ENCODE results near the gene IRAK3. TPM values are rescaled to one million over a fixed set of nuclear protein-coding genes. Genes with fewer than 3 reads are reported as not detected.

IRAK3 gene
- total RNA-seq, 1 experiment from 2014 or later: 0.44 TPM

DNA sequence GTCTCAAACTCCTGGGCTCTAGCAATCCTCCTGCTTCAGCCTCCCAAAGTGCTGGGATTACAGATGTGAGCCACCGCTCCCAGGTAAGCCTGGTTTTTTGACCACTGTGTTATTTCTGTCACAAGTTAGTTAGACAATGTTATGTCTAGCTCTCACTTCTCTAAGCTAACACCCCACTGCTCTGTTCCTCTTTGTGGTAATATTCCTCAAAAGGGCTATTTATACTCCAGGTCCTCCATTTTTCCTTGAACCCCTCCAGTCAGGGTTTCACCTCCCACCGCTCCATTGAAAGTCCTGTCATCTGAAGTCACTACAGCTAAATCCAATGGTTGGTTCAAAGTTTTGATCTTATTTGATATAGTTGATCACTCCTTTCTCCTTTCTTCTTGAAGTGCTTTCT, 5.1 kb downstream of the IRAK3 start:
- H3K79me2 ChIP-seq (ENCODE audit: insufficient read depth, low read length): no peaks in the 10 kb centered on the region
- Mint-ChIP-seq H3K4me3 (no peak overlapping the region), H3K27ac (no peak overlapping the region), H3K4me1 (peaks cover 11 to 13% of the 10 kb centered on the region in 2 experiments), H3K36me3 (ENCODE audit: insufficient read depth in 1 of 3, low read depth in 3 of 3) (no peaks in the 10 kb centered on the region; a peak in 1 of 7 replicates), H3K9me3 (no peaks in the 10 kb centered on the region), H3K27me3 (ENCODE audit: low read depth) (peaks cover 24% of the 10 kb centered on the region)
- H4K5ac ChIP-seq (ENCODE audit: insufficient read length, low read depth, low read length): no peak overlapping the region
- no peak overlapping the region for H3K4me2 ChIP-seq (ENCODE audit: insufficient read depth, insufficient read length, low read length)
- H2BK20ac ChIP-seq (ENCODE audit: low read depth, low read length, poor library complexity, severe bottlenecking): no peak overlapping the region
- H3K14ac ChIP-seq (ENCODE audit: insufficient read depth, low read length): no peak overlapping the region
- H2BK12ac ChIP-seq (ENCODE audit: insufficient read length, low read depth, low read length): no peak overlapping the region
- peaks cover 5% of the 10 kb centered on the region; the same call in 1 of the 2 replicates for H3K27me3 ChIP-seq (ENCODE audit: insufficient read depth, low read length)
- peaks cover 5% of the 10 kb centered on the region for H3K23me2 ChIP-seq (ENCODE audit: insufficient read length, low read depth, low read length, poor library complexity, severe bottlenecking)
- H3K9me3 ChIP-seq (ENCODE audit: control insufficient read depth, low read depth, low read length): no peaks in the 10 kb centered on the region
- H3K4ac ChIP-seq (ENCODE audit: low read depth, low read length): no peak overlapping the region
- no peak for DNase-seq
- no peak overlapping the region for H4K8ac ChIP-seq (replicated peaks; ENCODE audit: insufficient read length, low read depth, low read length)
- H3K56ac ChIP-seq (ENCODE audit: insufficient read length, low read depth, low read length): no peak overlapping the region
- H3K9ac ChIP-seq (ENCODE audit: extremely low read depth, insufficient read length, low read length): no peak overlapping the region
- no peak overlapping the region for H2AK5ac ChIP-seq (ENCODE audit: insufficient read length, low read length)
- H3K27ac ChIP-seq (ENCODE audit: insufficient read length, low read depth, low read length): no peak overlapping the region
- H3K18ac ChIP-seq (ENCODE audit: insufficient read length, low read depth, low read length): no peak overlapping the region
- no peak overlapping the region for H2AFZ ChIP-seq (ENCODE audit: low read length)
- H2BK5ac ChIP-seq (ENCODE audit: insufficient read length, low read length): no peak overlapping the region
- H3K4me1 ChIP-seq (ENCODE audit: insufficient read depth, low read length): peaks cover 3% of the 10 kb centered on the region; the same call in 1 of the 2 replicates
- no peak overlapping the region for H3T11ph ChIP-seq (ENCODE audit: low read length)
- H4K20me1 ChIP-seq (ENCODE audit: control insufficient read depth, insufficient read depth, insufficient read length): no peaks in the 10 kb centered on the region
- no peak overlapping the region for H4K91ac ChIP-seq (ENCODE audit: insufficient read length, low read depth, low read length)
- WGBS (ENCODE audit: extremely low coverage, insufficient read length, low lambda C conversion rate): no CpG with 5 or more reads among the region's 2 CpGs
- no peak overlapping the region for H2BK15ac ChIP-seq (ENCODE audit: low read depth, low read length)
- no peak overlapping the region for H3K23ac ChIP-seq (ENCODE audit: insufficient read length, low read depth, low read length)
- no peaks in the 10 kb centered on the region for H3K79me1 ChIP-seq (ENCODE audit: insufficient read depth, low read depth, low read length, poor library complexity, severe bottlenecking)
- TF ChIP-seq, protein P1, sequence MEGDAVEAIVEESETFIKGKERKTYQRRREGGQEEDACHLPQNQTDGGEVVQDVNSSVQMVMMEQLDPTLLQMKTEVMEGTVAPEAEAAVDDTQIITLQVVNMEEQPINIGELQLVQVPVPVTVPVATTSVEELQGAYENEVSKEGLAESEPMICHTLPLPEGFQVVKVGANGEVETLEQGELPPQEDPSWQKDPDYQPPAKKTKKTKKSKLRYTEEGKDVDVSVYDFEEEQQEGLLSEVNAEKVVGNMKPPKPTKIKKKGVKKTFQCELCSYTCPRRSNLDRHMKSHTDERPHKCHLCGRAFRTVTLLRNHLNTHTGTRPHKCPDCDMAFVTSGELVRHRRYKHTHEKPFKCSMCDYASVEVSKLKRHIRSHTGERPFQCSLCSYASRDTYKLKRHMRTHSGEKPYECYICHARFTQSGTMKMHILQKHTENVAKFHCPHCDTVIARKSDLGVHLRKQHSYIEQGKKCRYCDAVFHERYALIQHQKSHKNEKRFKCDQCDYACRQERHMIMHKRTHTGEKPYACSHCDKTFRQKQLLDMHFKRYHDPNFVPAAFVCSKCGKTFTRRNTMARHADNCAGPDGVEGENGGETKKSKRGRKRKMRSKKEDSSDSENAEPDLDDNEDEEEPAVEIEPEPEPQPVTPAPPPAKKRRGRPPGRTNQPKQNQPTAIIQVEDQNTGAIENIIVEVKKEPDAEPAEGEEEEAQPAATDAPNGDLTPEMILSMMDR (conservative IDR thresholded peaks at IDR 0.05): no peak
- no peak overlapping the region for H2BK120ac ChIP-seq (ENCODE audit: low read depth, low read length, poor library complexity, severe bottlenecking)
